HG03045 (cell line): Measurements from ENCODE around the gene NACA2.
"Not testable (repeated sequence)": the region's sequence is repeated elsewhere in the genome, so short reads cannot be mapped to it uniquely, and the experiment has no call there.

Experiments used
- ATAC-seq: cut with Tn5 transposase; IDR thresholded peaks from one replicate; pipeline ENCODE4 v1.9.1; 2021; ENCODE audit warnings: mild to moderate bottlenecking, moderate library complexity; ENCODE audit not compliant: unreplicated experiment

NACA2 gene

DNA sequence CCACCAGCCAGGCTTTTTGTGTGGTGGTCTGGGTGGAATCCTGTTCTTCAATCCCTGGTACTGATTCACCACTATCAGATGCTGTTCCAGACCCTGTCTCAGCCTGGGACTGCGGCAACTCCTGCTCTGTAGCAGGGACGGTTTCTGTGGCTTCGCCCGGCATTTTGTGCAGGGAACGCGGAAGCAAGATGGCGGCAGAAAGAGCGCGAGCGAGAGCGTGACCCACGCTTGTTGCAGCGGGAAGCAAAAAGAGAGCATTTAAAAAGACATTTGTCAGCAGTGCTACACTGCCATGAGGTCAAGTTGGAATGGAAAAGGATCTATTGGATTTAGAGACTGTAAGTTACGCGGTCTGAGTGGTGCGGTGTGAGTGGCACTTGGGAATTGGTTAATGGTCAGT, at the start of gene NACA2:
NACA2 (minus strand) TSS at position 202 of the 400 bp plus-strand sequence; CDS start at position 163, 39 bp downstream.
- ATAC-seq: no peak

DNA sequence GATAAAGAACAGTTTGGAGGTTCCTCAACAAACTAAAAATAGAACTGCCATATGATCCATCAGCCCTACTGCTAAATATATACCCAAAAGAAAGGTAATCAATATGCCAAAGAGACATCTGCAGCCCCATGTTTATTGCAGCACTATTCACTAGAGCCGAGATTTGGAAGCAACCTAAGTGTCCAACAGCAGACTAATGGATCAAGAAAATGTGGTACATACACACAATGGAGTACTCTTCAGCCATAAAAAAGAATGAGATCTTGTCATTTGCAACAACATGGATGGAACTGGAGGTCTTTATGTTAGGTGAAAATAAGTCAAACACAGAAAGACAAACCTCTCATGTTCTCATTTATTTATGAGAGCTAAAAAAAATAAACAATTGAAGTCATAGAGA, 48.8 kb upstream of the NACA2 start:
- ATAC-seq: no peak

DNA sequence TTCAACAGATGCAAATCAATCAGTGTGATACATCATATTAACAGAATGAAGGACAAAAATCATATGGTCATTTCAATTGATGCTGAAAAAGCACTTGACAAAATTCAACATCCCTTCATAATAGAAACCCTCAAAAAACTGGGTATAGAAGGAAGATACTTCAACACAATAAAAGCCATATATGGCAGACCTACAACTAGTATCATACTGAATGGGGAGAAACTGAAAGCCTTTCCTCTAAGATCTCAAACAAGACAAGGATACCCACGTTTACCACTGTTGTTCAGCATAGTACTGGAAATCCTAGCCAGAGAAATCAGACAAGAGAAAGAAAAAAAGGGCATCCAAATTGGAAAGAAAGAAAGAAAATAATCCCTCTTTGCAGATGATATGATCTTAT, 47.1 kb upstream of the NACA2 start:
- no peak for ATAC-seq

DNA sequence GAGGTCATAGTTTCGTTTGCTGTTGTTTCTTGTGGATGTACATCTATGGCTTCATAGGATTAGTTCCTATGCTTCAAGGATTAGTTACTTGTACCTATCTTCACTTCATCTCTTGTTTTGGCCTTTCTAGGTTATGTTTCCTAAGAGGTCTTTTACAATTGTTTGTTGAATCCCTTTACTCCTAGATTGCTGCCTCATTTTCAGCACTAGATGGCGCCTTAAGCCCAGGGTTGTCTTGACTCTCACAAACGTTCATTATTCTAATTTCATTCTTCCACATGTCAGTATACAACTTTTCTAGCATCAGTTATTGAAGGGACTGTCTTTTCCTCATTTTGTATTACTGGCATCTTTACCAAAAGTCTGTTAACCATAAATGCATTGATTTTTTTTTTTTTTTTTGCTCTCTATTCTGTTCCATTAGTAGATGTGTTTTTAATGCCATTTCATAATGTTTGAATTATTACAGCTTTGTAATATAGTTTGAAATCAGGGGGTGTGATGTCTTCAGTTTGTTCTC, 45.0 kb upstream of the NACA2 start:
- no peak for ATAC-seq

DNA sequence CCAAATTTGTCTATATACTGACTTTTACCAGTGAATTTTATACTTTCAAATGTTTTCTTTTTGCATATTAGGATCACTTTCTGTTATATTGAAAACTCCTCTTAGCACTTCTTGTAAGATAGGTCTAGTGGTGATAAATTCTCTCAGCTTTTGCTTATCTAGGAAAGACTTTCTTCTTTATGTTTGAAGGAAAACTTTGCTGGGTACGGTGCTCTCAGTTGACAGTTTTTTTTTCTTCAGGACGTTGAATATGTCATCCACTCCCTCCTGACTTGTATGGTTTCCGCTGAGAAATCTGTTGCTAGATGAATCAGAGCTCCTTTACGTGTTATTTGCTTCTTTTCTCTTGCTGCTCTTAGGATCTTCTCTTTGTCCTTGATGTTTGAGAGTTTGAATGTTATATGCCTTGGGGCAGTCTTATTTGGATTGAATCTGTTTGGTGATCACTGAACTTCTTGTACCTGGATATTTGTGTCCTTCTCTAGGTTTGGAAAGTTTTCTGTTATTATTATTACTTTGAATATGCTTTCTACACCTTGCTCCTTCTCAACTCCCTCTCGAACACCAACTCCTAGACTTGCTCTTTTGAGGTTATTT, 44.0 kb upstream of the NACA2 start:
- ATAC-seq: no peak

DNA sequence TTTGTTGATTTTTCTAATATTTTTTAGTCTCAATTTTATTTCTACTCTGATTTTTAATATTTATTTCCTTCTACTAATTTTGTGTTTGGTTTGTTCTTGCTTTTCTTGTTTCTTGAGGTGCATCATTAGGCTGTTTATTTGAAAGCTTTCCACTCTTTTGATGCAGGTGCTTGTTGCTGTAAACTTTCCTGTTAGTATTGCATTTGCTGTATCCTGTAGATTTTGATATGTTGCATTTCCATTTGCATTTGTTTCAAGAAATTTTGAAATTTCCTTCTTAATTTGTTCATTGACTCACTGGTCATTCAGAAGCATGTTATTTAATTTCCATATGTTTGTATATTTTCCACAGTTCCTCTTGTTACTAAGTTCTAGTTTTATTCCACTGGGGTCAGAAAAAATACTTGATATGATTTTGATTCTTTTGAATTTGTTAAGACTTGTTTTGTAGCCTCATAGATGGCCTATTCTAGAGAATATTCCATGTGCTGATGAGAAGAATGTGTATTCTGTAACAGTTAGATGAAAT, 43.1 kb upstream of the NACA2 start:
- no peak for ATAC-seq

DNA sequence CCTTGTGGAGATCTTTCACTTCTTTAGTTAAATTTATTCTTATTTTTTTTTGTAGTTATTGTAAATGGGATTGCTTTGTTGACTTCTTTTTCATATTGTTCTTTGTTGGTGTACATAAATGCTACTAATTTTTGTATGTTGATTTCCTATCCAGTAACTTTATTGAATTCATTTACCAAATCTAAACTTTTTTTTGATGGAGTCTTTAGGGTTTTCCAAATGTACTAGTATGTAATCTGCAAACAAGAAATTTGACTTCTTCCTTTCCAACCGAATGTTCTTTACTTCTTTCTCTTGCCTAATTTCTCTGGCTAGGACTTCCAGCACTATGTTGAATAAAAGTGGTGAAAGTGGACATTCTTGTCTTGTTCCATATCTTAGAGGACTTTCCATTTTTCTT, 41.8 kb upstream of the NACA2 start:
- ATAC-seq: no peak

DNA sequence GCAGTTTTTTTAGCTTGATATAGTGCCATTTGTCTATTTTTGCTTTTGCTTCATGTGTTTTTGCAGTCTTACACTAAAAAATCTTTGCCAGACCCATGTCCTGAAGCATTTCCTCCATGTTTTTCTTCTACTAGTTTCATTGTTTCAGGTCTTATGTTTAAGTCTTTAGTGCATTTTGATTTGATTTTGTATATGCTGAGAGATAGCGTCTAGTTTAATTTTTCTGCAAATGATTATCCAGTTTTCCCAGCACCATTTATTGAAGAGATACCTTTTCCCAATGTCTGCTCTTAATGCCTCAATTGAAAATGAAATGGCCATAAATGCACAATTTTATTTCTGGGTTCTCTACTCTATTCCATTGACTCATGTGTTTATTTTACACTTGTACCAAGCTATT, 40.8 kb upstream of the NACA2 start:
- ATAC-seq: no peak

DNA sequence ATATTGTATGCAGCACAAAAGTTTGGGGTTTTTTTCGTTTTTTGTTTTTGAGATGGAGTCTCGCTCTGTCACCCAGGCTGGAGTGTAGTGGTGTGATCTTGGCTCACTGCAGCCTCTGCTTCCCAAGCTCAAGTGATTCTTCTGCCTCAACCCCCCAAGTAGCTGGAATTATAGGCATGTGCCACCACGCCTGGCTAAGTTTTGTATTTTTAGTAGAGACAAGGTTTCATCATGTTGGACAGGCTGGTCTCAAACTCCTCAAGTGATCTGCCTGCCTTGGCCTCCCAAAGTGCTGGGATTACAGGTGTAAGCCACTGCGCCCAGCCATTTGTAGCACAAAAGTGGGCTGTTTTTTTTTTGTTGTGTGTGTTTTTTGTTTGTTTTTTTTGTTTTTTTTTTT, 37.1 kb upstream of the NACA2 start:
- not testable (repeated sequence) for ATAC-seq

DNA sequence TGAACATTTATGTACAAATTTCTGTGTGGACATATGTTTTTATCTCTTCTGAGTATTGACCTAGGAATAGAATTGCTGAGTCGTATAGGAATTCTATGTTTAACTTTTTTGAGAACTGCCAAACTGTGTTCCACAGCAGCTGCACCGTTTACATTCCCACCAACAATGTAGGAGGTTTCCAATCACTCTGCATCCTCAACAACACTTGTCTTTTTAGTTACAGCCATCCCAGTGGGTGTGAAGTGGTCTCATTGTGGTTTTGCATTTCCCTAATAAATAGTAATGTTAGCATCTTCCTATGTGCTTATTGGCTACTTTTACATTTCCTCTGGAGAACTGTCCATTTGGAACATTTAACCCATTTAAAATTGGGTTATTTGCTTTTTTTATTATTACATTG, 36.6 kb upstream of the NACA2 start:
- ATAC-seq: no peak

DNA sequence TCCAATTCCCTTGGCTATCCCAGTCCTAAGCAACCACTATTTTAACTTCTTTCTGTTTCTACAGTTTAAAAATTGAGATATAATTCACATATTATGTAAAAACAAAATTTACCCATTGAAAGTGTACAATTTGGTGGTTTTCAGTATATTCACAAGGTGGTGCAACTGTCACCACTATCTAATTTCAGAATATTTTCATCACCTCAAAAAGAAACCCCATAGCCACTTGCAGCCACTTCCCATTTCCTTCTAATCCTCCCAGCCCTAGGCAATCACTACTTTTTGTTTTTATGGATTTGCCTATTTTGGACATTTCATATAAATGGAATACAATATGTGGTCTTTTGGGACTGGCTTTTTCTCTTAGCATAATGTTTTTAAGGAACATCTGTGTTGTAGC, 36.1 kb upstream of the NACA2 start:
- no peak for ATAC-seq

DNA sequence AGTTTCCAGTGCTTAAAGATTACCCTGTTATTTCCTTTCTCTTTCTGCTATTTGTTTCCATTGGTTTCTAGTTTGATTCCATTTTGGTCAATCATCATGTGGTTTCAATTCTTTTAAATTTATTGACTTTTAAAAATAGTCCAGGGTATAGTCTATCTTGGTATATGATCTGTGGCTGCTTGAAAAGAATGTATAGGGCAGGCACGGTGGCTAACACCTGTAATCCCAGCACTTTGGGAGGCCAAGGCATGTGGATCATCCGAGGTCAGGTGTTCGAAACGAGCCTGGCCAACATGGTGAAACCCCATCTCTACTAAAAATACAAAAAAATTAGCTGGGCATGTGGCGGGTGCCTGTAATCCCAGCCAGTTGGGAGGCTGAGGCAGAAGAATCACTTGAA, 34.5 kb upstream of the NACA2 start:
- ATAC-seq: no peak

DNA sequence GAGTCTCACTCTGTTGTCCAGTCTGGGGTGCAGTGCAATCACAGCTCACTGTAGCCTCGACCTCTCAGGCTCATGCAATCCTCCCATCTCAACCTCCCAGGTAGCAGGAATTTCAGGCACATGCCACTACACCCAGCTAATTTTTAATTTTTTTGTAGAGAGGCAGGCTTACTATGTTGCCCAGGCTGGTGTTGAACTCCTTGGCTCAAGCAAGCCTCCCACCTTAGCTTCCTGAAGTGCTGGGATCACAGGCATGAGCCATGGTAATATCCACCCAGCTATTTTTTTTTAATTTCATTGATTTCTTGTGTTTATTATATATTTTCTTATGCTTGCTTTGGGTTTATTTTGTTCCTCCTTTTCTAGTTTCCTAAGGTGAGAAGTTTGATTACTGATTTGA, 33.9 kb upstream of the NACA2 start:
- no peak for ATAC-seq

DNA sequence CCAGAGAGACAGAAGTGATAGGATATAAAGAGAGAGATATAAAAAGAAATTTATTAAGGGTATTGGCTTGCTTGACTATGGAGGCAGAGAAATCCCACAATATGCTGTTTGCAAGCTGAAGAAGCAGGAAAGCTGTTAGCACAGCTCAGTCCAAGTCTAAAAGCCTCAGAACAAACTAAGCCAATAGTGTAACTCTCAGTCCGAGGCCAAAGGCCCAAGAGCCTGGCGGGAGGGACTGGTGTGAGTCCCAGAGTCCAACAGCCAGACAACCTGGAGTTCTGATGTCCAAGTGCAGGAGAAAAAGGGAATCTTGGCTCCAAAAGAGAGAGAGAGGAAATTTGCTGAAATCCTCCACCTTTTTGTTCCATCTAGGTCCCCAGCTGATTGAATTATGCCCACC, 30.3 kb upstream of the NACA2 start:
- ATAC-seq: no peak

DNA sequence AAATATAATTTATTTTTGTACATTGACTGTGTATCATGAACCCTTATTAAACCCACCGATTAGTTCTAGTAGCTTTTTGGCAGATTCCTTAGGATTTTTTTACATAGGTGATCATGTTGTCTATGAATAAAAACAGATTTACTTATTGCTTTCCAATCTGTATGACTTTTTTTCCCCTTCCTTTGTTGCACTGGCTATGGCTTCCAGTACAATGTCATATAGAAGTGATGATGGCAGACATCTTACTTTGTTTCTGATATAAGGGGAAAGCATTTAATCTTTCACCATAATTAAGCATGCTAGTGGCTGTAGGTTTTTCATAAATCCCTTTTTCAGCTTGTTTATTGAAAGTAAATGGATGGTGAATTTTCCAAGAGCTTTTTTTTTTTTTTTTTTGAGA, 28.9 kb upstream of the NACA2 start:
- no peak for ATAC-seq

DNA sequence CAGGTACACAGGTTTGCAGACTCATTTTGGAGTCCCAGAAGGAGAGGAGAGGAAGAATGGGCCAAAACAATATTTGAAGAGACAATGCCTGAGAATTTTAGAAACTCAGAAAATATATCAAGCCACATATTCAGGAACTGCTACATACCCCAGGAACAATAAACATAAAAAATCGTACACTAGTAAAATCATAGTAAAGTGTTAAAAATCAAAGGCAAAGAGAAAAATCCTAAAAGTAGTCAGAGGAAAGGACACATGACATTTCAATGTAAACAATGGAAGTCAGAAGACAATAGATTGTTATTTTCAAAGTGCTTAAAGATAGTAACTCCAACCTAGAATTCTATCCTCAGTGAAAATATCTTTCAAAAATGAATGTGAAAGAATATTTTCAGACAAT, 28.5 kb upstream of the NACA2 start:
- ATAC-seq: no peak

DNA sequence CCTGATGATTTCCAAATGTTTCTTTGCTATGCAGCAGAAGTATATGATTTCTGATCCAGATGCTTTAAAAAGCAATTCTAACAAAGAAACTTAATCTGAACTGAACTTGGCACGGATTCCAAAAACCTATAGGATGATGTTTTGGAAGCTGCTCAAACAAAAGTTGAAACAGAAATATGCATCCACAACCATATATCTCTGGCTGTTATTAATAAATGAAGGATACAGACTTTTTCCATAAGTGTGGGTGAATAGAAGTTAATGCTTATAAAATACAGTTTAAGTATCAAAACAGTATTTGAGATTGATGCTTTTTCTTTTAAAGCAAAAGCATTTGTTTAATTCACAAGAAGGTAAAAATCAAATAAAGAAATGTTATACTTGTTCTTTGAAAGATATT, 27.9 kb upstream of the NACA2 start:
- ATAC-seq: no peak

DNA sequence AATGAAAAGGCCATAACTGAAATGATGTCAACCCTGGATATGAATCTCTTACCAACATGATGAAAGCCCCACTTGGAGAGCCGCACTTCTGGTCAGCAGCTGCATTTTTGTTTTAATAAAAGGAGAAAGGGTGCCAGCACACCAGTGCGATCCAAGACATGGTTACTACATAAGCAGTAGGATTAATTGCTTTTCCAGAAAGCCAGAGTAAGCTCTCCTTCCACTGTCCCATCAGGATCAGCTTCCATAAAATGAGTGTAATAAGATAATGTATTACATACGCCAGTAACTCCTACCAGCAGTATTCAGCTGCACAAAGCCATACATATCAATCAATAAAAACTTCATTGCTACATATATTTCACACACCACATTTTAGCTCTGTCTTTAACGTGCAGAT, 26.3 kb upstream of the NACA2 start:
- ATAC-seq: no peak

DNA sequence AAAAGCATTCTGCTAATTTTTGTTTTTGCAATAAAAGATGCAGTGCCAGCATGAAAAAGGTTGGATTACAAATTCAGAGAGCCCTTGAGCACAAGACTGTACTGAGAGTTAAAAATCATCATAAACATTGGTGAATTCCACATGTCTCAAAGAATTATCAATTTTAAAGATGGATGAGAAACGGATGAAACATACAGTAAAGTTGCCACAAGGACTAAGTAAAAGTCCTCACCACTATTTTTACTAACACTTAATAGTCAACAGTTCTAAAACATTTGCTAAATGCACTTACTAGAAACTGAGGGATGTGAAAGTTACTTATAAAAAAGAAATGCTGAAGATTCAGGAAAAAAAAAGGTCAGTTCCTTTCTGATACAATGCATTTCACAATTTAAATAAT, 25.8 kb upstream of the NACA2 start:
- ATAC-seq: no peak

DNA sequence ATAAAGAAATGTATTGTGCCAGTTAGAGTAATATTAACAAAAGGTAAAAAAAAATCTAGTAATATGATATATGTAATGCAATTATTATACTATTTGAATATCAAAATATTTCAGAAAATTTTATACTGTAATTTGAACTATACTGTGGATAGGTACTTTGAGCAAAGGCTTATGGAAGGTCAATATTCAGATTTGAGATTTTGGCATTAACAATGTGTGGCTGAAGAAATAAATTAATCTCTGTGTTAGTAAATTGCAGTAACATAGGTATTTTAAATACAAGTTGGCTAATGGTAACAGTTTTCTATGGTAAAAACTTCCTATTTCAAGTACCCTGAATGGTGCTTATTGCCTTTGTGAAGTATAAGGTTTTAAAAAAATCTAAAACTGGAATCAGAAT, 23.2 kb upstream of the NACA2 start:
- no peak for ATAC-seq

DNA sequence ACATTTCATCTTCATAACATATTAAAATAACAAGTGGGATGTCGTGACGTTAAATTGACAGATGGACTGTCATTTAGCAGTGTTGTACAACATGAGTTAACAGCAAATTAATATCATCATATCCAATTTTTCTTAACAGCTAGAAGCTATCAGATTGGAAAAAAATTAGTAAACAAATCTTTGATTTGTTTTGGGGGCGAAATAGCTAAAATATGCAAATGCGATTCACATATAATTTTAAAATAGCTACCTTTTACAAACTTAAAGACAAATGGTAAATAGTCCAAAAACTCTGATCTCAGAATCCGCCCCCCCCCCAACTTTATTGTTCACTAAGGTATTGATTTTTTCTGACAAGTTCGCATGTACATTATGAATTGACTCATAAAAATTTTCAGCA, 20.3 kb upstream of the NACA2 start:
- ATAC-seq: no peak

DNA sequence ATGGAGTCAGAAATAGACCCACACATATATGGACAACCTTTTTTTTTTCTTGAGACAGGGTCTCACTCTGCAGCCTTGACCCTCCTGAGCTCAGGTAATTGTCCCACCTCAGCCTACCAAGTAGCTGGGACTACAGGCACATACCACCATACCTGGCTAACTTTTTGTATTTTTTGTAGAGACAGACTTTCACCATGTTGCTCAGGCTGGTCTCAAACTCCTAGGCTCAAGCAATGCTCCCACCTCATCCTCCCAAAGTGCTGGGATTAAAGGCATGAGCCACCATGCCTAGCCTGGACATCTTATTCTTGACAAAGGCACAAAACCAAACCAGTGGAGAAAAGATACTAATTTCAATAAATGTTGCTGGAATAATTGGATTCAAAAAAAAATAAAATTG, 14.7 kb upstream of the NACA2 start:
- no peak for ATAC-seq

DNA sequence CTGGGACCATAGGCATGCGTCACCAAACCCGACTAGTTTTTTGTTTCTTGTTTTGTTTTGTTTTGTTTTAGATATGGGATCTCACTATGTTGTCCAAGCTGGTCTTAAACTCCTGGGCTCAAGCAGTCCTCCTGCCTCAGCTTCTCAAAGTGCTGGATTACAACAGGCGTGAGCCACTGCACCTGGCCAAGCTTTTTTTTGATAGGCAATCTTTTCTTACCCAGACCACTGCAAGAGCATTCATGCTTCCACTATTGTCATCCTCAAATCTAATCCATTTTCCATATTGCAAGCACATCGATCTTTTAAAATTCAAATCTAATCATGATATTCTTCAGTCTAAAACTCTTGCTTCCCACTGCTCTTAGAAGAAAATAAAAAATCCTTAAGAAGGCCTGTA, 10.3 kb upstream of the NACA2 start:
- ATAC-seq: no peak
